C4-2B (cell line): Measurements from ENCODE around the gene PRSS37.

Source experiments
- CTCF ChIP-seq: fragments of 450-650 bp; conservative IDR thresholded peaks from 2 replicates; pipeline ENCODE4 v1.5.1; 2017; ENCODE audit warnings: mild to moderate bottlenecking
- ZFX ChIP-seq: fragments of 450-650 bp; IDR thresholded peaks from 2 replicates; pipeline ENCODE4 v1.6.1; 2017

GRCh38 chr7:141840708-141841107 lies 577 bp downstream of the PRSS37 start:
- no peak for TF ChIP-seq CTCF
- TF ChIP-seq ZFX = no peak
